Upper lobe of right lung (tissue), 1 donor: ENCODE data around the gene OLFM3. TPM values are rescaled to one million over a fixed set of nuclear protein-coding genes. Genes with fewer than 3 reads are reported as not detected.

Experiments used
- ATAC-seq: fragments of 200-7000 bp; cut with Tn5 transposase; one replicate; pipeline ENCODE4 v1.9.1; 2020; ENCODE audit warnings: mild to moderate bottlenecking, moderate library complexity
- DNase-seq: peaks from one replicate; pipeline ENCODE4 v3.0.0-alpha.2; 2020
- H3K27ac ChIP-seq: fragments of 200-600 bp; one replicate; pipeline ENCODE4 v1.8.0; 2022
- H3K27me3 ChIP-seq: fragments of 200-600 bp; one replicate; pipeline ENCODE4 v1.8.0; 2022; ENCODE audit warnings: mild to moderate bottlenecking
- H3K36me3 ChIP-seq: fragments of 200-600 bp; one replicate; pipeline ENCODE4 v1.8.0; 2022
- H3K4me1 ChIP-seq: fragments of 200-600 bp; one replicate; pipeline ENCODE4 v1.8.0; 2022
- H3K4me3 ChIP-seq: fragments of 200-600 bp; one replicate; pipeline ENCODE4 v1.8.0; 2022; ENCODE audit warnings: mild to moderate bottlenecking
- H3K9me3 ChIP-seq: fragments of 200-600 bp; one replicate; pipeline ENCODE4 v1.8.0; 2022
- intact Hi-C: fragments of 100-400 bp; cut with DNase I; formaldehyde crosslinking; loops from one replicate; pipeline ENCODE4 v1.11.0; 2022
- long read RNA-seq: library from polyadenylated mRNA; unstranded; transcript quantifications from one replicate; pipeline ENCODE4 v2.0.0, GENCODE V29; 2021
- total RNA-seq: library from RNA; stranded (reverse); fragmentation: NEBNext Ultra II Directional; extraction: Animal tissue kit (Norgen Biotek cat#: 25700); gene quantifications from one replicate; pipeline ENCODE4 v1.2.1, GENCODE V29; 2021
- TF ChIP-seq, protein P1 (sequence below): fragments of 200-600 bp; IDR thresholded peaks from one replicate; pipeline ENCODE4 v1.8.0; 2022; ENCODE audit warnings: antibody characterized with exemption
- donor health status: DM: no; HTN: yes; CAD: no; lungs with severe emphysema.

Gene OLFM3
- total RNA-seq = not detected
- long read RNA-seq = 0 reads

- no peaks in the 10 kb centered on the region for H3K9me3 ChIP-seq
- intact Hi-C loops = no loop called here
- TF ChIP-seq, protein P1, sequence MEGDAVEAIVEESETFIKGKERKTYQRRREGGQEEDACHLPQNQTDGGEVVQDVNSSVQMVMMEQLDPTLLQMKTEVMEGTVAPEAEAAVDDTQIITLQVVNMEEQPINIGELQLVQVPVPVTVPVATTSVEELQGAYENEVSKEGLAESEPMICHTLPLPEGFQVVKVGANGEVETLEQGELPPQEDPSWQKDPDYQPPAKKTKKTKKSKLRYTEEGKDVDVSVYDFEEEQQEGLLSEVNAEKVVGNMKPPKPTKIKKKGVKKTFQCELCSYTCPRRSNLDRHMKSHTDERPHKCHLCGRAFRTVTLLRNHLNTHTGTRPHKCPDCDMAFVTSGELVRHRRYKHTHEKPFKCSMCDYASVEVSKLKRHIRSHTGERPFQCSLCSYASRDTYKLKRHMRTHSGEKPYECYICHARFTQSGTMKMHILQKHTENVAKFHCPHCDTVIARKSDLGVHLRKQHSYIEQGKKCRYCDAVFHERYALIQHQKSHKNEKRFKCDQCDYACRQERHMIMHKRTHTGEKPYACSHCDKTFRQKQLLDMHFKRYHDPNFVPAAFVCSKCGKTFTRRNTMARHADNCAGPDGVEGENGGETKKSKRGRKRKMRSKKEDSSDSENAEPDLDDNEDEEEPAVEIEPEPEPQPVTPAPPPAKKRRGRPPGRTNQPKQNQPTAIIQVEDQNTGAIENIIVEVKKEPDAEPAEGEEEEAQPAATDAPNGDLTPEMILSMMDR = no peak
- ATAC-seq = peak; percentile 82
- H3K27ac ChIP-seq = no peak within 1 kb of the TSS
- H3K4me3 ChIP-seq = no peak within 1 kb of the TSS
- H3K4me1 ChIP-seq = no peaks in the 10 kb centered on the region
- H3K36me3 ChIP-seq = no peaks in the 10 kb centered on the region
- DNase-seq = no peak
- H3K27me3 ChIP-seq = peaks cover 4% of the 10 kb centered on the region
Measured at GRCh38 chr1:101996825-101997465, at the start of gene OLFM3. Gene OLFM3 (minus strand): TSS chr1:101996926.

DNA sequence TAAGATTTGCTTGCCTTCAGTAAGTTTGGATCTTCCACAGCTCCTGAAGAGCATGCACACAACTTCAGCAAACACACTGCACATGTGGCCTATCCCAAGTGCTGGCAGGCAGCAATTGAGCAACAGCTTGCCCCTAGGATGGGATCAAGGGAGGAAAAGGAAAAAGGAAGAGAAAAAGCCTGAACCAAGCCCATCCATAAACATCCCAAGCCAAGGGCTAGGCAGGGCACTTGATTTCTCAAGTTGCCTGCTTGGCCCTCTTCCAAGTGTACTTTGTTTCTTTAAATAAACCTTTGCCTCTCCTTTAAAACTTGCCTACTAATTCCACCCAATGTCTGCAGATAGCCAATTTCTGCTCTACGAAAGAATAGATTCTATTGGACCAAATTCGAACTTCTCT is 49.0 kb upstream of the OLFM3 start:
- intact Hi-C loops = no loop called here
- no peak overlapping the region for H3K27ac ChIP-seq
- no peaks in the 10 kb centered on the region for H3K4me1 ChIP-seq
- TF ChIP-seq, protein P1 = no peak
- H3K9me3 ChIP-seq = no peaks in the 10 kb centered on the region
- ATAC-seq (peak; percentile 71), DNase-seq (no peak)
- H3K36me3 ChIP-seq = no peaks in the 10 kb centered on the region
- H3K4me3 ChIP-seq = no peak overlapping the region
- H3K27me3 ChIP-seq = no peaks in the 10 kb centered on the region

DNA sequence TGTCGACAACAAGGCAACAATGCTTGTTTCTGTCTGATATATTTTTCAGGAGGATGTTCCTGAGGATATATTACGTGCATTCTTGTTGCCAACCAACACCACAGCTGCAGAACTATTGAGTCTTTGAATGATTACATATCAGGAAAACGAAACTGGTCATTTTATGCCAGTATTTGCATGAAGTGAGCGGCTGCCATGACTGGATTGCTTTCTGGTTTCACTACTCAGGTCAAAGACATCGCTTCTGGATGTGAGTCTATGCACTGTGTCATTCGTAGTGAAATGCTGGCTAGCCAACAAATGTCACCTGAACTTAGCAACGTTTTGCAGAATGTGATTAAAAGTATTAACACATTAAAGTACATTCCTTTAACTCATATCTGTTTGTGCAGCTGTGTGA is 35.8 kb upstream of the OLFM3 start:
- ATAC-seq (no peak), DNase-seq (no peak)
- TF ChIP-seq, protein P1 = no peak
- H3K36me3 ChIP-seq = no peaks in the 10 kb centered on the region
- intact Hi-C loops = no loop called here
- no peak overlapping the region for H3K4me3 ChIP-seq
- no peak overlapping the region for H3K27ac ChIP-seq
- H3K4me1 ChIP-seq = no peaks in the 10 kb centered on the region
- H3K27me3 ChIP-seq = no peaks in the 10 kb centered on the region
- no peaks in the 10 kb centered on the region for H3K9me3 ChIP-seq

DNA sequence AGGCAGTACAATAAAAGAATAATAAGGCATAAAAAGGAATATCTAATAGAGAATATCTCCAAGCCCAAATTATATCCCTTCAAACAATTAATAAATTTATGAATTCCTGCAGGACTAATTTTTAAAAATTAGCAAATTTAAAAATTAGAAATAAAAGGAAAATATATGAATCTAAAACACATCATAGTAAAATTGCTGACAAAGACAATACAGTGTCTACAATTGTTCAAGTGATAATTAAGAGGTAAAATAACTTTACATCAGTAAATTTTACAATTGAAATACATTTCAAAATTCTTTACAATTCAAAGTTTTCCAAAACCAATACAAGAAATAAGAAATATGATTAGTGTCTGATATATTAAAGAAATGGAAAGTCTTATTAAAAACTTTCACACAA is 22.8 kb upstream of the OLFM3 start:
- ATAC-seq = no peak
- no peaks in the 10 kb centered on the region for H3K9me3 ChIP-seq
- H3K4me3 ChIP-seq = no peak overlapping the region
- no peak overlapping the region for H3K27ac ChIP-seq
- intact Hi-C loops = no loop called here
- H3K27me3 ChIP-seq = no peaks in the 10 kb centered on the region
- no peaks in the 10 kb centered on the region for H3K4me1 ChIP-seq
- no peaks in the 10 kb centered on the region for H3K36me3 ChIP-seq
- TF ChIP-seq, protein P1 = no peak
- no peak for DNase-seq

DNA sequence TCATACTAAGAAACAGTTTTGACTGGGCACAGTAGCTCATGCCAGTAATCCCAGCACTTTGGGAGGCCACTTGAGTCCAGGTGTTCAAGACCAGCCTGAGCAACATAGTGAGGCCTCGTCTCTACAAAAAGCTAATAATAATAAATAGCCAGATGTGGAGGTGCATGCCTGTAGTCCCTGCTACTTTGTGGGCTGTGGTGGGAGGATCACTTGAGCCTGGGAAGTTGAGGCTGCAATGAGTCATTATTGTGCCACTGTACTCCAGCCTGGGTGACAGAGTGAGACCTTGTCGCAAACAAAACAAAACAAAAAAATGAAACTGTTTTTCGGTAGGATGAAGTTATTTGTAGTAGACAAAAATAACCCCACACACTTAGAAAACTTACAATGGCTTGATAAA is 19.0 kb upstream of the OLFM3 start:
- H3K9me3 ChIP-seq = no peaks in the 10 kb centered on the region
- TF ChIP-seq, protein P1 = no peak
- intact Hi-C loops = no loop called here
- no peaks in the 10 kb centered on the region for H3K4me1 ChIP-seq
- ATAC-seq (no peak), DNase-seq (no peak)
- no peaks in the 10 kb centered on the region for H3K36me3 ChIP-seq
- no peak overlapping the region for H3K27ac ChIP-seq
- no peak overlapping the region for H3K4me3 ChIP-seq
- H3K27me3 ChIP-seq = no peaks in the 10 kb centered on the region

DNA sequence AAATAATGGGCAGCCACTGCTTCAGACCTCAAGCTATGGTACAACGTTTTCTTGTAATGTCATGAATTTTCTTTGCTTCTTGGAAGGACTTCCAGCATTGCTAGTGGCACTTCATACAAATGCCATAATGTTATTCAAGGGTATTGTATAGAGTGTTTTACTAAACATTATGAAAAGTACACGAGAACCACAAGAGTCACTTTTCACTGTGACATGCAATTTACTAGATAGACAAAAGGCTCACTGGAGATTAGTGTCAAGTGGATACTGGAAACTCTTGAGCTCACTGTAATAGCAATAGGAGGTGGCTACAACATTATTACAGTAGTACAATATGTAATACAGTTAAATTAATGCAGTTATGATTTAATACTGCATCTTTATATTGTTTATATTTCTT is 5.3 kb upstream of the OLFM3 start:
- intact Hi-C loops = no loop called here
- ATAC-seq = no peak

More for the DNA sequence above, 5.3 kb upstream of the OLFM3 start:
- Histone ChIP-seq H3K4me3 (no peak overlapping the region), H3K9me3 (no peaks in the 10 kb centered on the region), H3K4me1 (no peaks in the 10 kb centered on the region), H3K27me3 (no peaks in the 10 kb centered on the region), H3K27ac (no peak overlapping the region), H3K36me3 (no peaks in the 10 kb centered on the region)
- DNase-seq = no peak
- TF ChIP-seq, protein P1 = no peak
